ENCODE data around the gene RNF157. TPM values are rescaled to one million over a fixed set of nuclear protein-coding genes. Genes with fewer than 3 reads are reported as not detected.

RNF157 gene
- total RNA-seq, 2 donors from 2014 or later: 9.6 to 11.2 TPM

DNA sequence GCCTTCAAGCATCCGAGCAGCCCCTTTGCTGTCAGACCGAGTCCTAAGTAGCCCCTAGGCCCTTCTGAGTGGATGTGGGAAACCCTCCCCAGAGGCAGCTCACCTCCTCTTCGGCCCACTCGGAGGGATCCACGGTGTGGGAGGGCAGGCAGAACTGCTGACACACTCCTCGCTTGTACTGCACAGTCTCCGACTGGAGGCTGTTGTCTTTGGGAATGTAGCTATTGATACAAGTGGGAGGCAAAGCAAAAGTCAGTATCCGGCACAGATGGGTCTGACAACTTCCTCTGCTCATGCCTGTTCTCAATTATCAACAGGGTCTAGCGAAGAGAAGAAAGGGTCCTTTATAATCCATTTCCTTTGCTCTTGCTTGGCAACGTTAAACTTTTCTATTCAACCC is 73.4 kb downstream of the RNF157 start:
- TF ChIP-seq, protein P1, sequence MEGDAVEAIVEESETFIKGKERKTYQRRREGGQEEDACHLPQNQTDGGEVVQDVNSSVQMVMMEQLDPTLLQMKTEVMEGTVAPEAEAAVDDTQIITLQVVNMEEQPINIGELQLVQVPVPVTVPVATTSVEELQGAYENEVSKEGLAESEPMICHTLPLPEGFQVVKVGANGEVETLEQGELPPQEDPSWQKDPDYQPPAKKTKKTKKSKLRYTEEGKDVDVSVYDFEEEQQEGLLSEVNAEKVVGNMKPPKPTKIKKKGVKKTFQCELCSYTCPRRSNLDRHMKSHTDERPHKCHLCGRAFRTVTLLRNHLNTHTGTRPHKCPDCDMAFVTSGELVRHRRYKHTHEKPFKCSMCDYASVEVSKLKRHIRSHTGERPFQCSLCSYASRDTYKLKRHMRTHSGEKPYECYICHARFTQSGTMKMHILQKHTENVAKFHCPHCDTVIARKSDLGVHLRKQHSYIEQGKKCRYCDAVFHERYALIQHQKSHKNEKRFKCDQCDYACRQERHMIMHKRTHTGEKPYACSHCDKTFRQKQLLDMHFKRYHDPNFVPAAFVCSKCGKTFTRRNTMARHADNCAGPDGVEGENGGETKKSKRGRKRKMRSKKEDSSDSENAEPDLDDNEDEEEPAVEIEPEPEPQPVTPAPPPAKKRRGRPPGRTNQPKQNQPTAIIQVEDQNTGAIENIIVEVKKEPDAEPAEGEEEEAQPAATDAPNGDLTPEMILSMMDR (conservative IDR thresholded peaks at IDR 0.05): no peak
- Mint-ChIP-seq H3K4me1 (peaks cover 14% of the 10 kb centered on the region), H3K36me3 (ENCODE audit: low read depth) (no peaks in the 10 kb centered on the region), H3K27me3 (ENCODE audit: insufficient read depth) (no peaks in the 10 kb centered on the region), H3K4me3 (no peak overlapping the region), H3K27ac (no peak overlapping the region), H3K9me3 (no peaks in the 10 kb centered on the region)
- Histone ChIP-seq H3K27me3 (ENCODE audit: control insufficient read depth, insufficient read depth, low read length, poor library complexity, severe bottlenecking) (no peaks in the 10 kb centered on the region), H3K27ac (ENCODE audit: low read depth, low read length) (no peak overlapping the region), H3K4me3 (ENCODE audit: low read length) (no peak overlapping the region), H3K36me3 (ENCODE audit: control insufficient read depth, insufficient read depth, low read length) (no peaks in the 10 kb centered on the region), H3K9me3 (ENCODE audit: control insufficient read depth, low read length) (no peaks in the 10 kb centered on the region), H3K9ac (ENCODE audit: extremely low read depth, low read length, poor library complexity, severe bottlenecking) (no peak overlapping the region), H3K4me1 (ENCODE audit: control insufficient read depth, insufficient read depth, low read length) (peaks cover 1% of the 10 kb centered on the region)
- no peak for DNase-seq
- WGBS, 2 experiments (ENCODE audit: insufficient coverage in 1 of 2, insufficient read length in 1 of 2): 95 to 96% methylated on average over 6 to 10 of the region's 10 CpGs

DNA sequence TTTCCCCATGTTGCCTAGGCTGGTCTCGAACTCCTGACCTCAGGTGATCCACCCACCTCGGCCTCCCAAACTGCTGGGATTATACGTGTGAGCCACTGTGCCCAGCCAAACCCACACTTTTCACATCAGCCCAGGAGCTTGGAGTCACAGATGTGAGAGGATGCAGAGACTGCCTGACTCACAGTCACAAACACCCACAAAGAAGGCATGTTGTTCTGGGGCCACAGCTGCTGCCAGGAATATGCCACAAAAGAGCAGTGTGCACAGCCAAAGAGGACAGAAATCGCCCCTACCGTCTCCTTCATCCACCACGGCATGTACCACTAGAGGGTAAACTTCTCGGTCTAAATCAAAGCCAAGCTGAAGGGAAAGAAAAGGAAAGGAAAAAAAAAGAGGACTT is 74.1 kb downstream of the RNF157 start:
- DNase-seq: no peak
- no peaks in the 10 kb centered on the region for H3K9me3 ChIP-seq (ENCODE audit: control insufficient read depth, low read length)
- H3K27me3 ChIP-seq (ENCODE audit: control insufficient read depth, insufficient read depth, low read length, poor library complexity, severe bottlenecking): no peaks in the 10 kb centered on the region
- TF ChIP-seq, protein P1 (conservative IDR thresholded peaks at IDR 0.05): peak; percentile 18
- H3K27ac Mint-ChIP-seq: peak overlapping the region; percentile 80
- H3K4me3 Mint-ChIP-seq: no peak overlapping the region
- H3K9ac ChIP-seq (ENCODE audit: extremely low read depth, low read length, poor library complexity, severe bottlenecking): no peak overlapping the region
- H3K36me3 Mint-ChIP-seq (ENCODE audit: low read depth): no peaks in the 10 kb centered on the region
- no peaks in the 10 kb centered on the region for H3K27me3 Mint-ChIP-seq (ENCODE audit: insufficient read depth)
- H3K27ac ChIP-seq (ENCODE audit: low read depth, low read length): no peak overlapping the region
- H3K9me3 Mint-ChIP-seq: no peaks in the 10 kb centered on the region
- no peak overlapping the region for H3K4me3 ChIP-seq (ENCODE audit: low read length)
- H3K36me3 ChIP-seq (ENCODE audit: control insufficient read depth, insufficient read depth, low read length): no peaks in the 10 kb centered on the region
- H3K4me1 Mint-ChIP-seq: peaks cover 21% of the 10 kb centered on the region
- peaks cover 4% of the 10 kb centered on the region for H3K4me1 ChIP-seq (ENCODE audit: control insufficient read depth, insufficient read depth, low read length)
- 93 to 95% methylated on average over 5 to 7 of the region's 7 CpGs for WGBS, 2 experiments (ENCODE audit: insufficient coverage in 1 of 2, insufficient read length in 1 of 2)

DNA sequence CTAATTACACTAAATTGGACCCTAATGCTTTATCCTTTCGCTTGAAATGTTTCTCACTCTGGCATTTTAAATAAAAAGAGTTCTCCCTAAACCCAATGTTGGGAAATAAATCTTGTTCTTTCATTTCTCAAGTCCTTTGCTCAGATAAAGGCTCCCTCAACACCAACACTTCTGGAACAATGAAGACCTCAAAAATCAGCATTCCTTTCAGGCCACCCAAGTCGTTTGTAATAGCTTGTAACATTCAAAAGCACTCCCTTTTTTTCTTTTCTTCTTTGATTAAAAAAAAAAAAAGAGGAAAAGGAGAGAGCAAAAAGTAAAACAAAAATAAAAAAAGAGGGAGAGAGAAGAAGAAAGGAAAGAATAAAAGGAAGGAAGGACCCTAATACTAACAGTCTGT is 76.0 kb downstream of the RNF157 start:
- Histone ChIP-seq H3K9ac (ENCODE audit: extremely low read depth, low read length, poor library complexity, severe bottlenecking) (no peak overlapping the region), H3K4me3 (ENCODE audit: low read length) (no peak overlapping the region), H3K9me3 (ENCODE audit: control insufficient read depth, low read length) (no peaks in the 10 kb centered on the region), H3K4me1 (ENCODE audit: control insufficient read depth, insufficient read depth, low read length) (peaks cover 9% of the 10 kb centered on the region), H3K36me3 (ENCODE audit: control insufficient read depth, insufficient read depth, low read length) (no peaks in the 10 kb centered on the region), H3K27ac (ENCODE audit: low read depth, low read length) (no peak overlapping the region), H3K27me3 (ENCODE audit: control insufficient read depth, insufficient read depth, low read length, poor library complexity, severe bottlenecking) (no peaks in the 10 kb centered on the region)
- Mint-ChIP-seq H3K27ac (no peak overlapping the region), H3K4me1 (peaks cover 25% of the 10 kb centered on the region), H3K9me3 (no peaks in the 10 kb centered on the region), H3K4me3 (no peak overlapping the region), H3K36me3 (ENCODE audit: low read depth) (no peaks in the 10 kb centered on the region), H3K27me3 (ENCODE audit: insufficient read depth) (no peaks in the 10 kb centered on the region)
- TF ChIP-seq, protein P1 (conservative IDR thresholded peaks at IDR 0.05): no peak
- 94 to 100% methylated on average over 1 of the region's 2 CpGs for WGBS, 2 experiments (ENCODE audit: insufficient coverage in 1 of 2, insufficient read length in 1 of 2)
- no peak for DNase-seq

All from endodermal cell (in vitro differentiated cells).